ENCODE measurements around the gene RBFOX2.
"Not testable (repeated sequence)": the region's sequence is repeated elsewhere in the genome, so short reads cannot be mapped to it uniquely, and the experiment has no call there.

The RBFOX2 gene

DNA sequence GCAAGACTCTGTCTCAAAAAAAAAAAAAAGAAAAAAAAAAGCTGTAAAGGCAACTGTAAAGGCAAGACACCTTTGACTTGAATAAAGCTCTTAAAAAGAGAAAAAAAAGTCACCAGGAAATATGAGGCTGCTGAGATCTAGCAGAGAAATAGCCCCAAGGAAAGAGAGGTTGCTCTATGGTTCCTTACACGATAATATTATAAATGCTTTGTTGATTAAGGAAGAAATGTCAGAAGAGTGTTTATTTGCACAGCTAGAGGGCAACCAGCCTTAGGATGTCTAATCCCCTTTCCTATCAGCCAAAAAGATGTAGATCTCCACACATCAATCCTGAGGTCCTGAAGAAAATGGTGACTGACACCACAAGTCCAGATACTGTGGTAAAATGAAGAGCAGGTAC is 32.0 kb downstream of the RBFOX2 start:
- DNase-seq (ENCODE audit: insufficient read length, low spot score) (no peak), FAIRE-seq (no peak)
- TF ChIP-seq, protein P1, sequence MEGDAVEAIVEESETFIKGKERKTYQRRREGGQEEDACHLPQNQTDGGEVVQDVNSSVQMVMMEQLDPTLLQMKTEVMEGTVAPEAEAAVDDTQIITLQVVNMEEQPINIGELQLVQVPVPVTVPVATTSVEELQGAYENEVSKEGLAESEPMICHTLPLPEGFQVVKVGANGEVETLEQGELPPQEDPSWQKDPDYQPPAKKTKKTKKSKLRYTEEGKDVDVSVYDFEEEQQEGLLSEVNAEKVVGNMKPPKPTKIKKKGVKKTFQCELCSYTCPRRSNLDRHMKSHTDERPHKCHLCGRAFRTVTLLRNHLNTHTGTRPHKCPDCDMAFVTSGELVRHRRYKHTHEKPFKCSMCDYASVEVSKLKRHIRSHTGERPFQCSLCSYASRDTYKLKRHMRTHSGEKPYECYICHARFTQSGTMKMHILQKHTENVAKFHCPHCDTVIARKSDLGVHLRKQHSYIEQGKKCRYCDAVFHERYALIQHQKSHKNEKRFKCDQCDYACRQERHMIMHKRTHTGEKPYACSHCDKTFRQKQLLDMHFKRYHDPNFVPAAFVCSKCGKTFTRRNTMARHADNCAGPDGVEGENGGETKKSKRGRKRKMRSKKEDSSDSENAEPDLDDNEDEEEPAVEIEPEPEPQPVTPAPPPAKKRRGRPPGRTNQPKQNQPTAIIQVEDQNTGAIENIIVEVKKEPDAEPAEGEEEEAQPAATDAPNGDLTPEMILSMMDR (IDR thresholded peaks at IDR 0.05; ENCODE audit: insufficient read depth, missing control alignments), result no peak

DNA sequence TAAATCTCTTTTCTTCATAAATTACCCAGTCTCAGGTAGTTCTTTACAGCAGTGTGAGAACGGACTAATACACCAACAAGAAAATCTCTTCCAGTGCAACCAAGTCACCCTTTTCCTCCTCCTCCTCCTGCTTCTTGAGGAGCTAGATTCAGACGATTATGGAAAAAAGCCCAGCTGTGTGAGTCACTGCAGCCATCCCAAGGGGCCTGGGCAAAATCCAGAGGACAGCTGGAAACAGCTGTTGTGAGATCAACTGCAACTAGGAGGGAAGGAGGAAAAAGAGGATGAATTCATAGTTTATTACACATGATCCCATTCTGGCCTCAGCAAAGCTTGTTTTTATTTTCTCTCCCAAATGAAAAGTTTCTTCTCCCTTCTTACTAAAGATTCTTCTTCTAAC is 32.9 kb downstream of the RBFOX2 start:
- TF ChIP-seq, protein P1 (IDR thresholded peaks at IDR 0.05; ENCODE audit: insufficient read depth, missing control alignments), result no peak
- no peak for DNase-seq (ENCODE audit: insufficient read length, low spot score)

DNA sequence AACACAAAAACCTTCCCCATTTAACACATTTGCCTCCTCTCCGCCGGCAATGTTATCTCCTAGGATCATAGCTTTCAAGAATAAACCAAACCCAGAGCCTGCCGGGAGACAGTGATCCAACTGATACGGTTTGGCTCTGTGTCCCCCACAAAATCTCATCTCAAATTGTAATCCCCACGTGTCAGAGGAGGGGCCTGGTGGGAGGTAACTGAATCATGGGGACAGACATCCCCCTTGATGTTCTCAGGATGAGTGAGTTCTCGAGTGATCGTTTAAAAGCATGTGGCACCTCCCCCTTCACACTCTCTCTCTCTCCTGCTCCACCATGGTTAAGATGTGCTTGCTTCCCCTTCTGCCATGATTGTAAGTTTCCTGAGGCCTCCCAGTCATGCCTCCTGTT is 33.3 kb downstream of the RBFOX2 start:
- DNase-seq (ENCODE audit: insufficient read length, low spot score), result no peak
- FAIRE-seq, result no peak
- TF ChIP-seq, protein P1 (IDR thresholded peaks at IDR 0.05; ENCODE audit: insufficient read depth, missing control alignments), result no peak

More for the DNA sequence above, 32.9 kb downstream of the RBFOX2 start:
- FAIRE-seq, result no peak

DNA sequence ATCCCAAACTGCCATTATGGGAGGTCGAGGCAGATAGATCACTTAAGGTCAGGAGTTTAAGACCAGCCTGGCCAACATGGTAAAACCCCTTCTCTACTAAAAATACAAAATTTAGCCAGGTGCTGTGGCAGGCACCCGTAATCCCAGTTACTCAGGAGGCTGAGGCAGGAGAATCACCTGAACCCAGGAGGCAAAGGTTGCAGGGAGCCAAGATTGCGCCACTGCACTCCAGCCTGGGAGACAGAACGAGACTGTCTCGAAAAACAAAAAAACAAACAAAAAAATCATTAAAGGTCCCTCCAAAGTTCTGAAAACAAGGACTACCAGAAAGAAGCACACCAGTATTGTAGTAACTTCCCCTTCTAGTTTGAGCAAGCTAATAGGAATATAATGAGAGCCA is 34.9 kb downstream of the RBFOX2 start:
- not testable (repeated sequence) for FAIRE-seq; DNase-seq (ENCODE audit: insufficient read length, low spot score)

DNA sequence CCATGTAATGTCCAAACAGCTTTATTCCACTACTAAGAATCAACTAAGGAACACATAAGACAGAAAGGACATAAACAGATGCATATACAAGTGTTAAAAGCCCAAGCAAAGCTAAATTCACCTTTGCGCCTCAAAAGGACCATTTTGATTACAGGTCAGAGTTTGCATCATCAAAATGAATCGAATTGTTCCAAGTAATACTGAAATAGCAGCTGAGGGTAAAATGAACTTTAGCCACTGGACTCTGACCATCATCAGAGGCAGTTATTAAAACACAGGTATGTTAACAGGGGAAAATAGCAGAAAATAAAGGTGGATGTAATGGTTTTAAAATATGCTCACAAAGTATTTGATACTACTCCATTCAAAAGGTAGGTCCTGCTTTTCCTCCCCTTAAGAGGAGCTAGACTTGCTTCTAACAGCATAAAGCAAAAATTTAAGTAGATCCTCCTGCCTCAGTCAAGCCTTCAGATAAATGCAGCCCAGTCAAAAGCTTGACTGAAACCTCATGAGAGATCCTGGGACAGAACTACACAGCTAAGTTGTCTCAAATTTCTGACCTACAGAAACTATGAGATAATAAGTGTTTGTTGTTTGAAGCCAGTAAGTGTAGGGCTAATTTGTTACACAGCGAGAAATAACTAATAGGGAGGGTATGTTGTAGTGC is 35.4 kb downstream of the RBFOX2 start:
- TF ChIP-seq, protein P1 (IDR thresholded peaks at IDR 0.05; ENCODE audit: insufficient read depth, missing control alignments), result no peak
- DNase-seq (ENCODE audit: insufficient read length, low spot score) (no peak), FAIRE-seq (no peak)

DNA sequence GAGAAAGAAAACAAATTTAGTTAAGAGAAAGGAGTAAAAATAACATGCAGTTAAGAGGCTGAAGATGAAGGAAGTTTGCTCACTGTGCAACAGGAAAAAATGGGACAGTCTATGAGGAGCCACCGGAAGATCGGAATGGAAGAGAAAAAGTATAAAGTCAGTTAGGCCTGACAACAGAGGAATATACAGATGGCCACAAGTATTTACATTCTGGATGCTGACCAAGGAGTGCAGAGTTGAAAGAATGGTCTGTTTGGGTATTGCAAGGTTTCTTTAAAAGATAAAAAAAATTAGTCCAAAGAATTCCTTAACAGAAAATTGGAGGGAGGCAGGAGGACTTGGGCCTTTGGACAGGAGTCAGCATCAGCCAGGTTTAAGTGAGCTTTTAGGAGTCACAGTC is 37.5 kb downstream of the RBFOX2 start:
- DNase-seq (ENCODE audit: insufficient read length, low spot score), result no peak
- TF ChIP-seq, protein P1 (IDR thresholded peaks at IDR 0.05; ENCODE audit: insufficient read depth, missing control alignments), result no peak
- no peak for FAIRE-seq

DNA sequence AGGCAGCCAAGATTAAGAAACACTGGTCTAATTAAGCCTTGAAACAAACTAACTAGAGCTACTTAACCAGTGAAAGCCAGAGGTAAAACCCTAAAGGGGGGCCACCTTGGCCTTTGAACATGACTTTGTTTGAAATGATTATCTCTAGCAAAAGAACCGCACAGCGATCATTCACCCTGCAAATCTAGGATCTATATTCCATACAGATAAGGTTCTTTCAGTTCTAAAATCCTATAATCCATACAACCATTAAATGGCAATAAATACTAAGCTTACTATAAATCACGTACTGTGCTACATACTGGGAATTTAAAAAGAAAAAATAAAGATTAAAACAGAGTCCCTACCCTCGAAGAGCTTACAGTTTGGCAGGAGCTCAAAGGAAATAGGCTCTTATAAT is 40.6 kb downstream of the RBFOX2 start:
- TF ChIP-seq, protein P1 (IDR thresholded peaks at IDR 0.05; ENCODE audit: insufficient read depth, missing control alignments), result no peak
- no peak for DNase-seq (ENCODE audit: insufficient read length, low spot score)
- FAIRE-seq, result no peak

DNA sequence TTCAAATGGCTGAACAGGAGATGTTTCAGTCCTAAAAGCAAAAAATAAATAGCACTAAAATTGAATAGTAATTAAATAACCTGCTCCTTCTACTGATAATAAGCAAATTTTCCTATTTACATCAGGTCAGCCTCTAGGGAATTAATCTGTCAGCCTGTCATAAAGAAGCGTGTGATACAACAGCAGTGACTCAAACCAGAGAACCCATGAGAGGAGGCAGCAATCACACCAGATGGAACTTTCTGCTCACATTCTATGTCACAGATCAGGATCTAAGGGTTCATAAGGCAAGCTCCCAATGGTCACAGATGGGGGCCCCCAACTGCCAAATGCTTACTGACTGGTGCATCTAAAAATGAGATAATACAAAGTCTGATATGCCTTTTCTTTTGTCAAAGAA is 41.1 kb downstream of the RBFOX2 start:
- DNase-seq (ENCODE audit: insufficient read length, low spot score), result no peak
- no peak for FAIRE-seq
- TF ChIP-seq, protein P1 (IDR thresholded peaks at IDR 0.05; ENCODE audit: insufficient read depth, missing control alignments), result no peak

All from D721Med (cell line).